ENCODE results near the gene NSG1. TPM values are rescaled to one million over a fixed set of nuclear protein-coding genes. Genes with fewer than 3 reads are reported as not detected.
A peak's percentile ranks its signal among the peaks of the same experiment; 100 is the strongest.

NSG1 gene
- total and polyA plus RNA-seq, 2 experiments from 2014 or later = 30.2 to 70.1 TPM

- H3K27ac ChIP-seq = no peak overlapping the region
- TF ChIP-seq CTCF (IDR thresholded peaks at IDR 0.05; ENCODE audit: poor library complexity) (no peak), EZH2phosphoT487 (IDR thresholded peaks at IDR 0.05; ENCODE audit: low read depth, severe bottlenecking, unreplicated experiment) (no peak), EZH2 (IDR thresholded peaks at IDR 0.05; ENCODE audit: borderline replicate concordance) (no peak)
- no peak overlapping the region for H3K4me3 ChIP-seq
These were observed 1.4 kb downstream of the NSG1 start for GRCh38 chr4:4388311-4388790.

GRCh38 chr4:4388836-4389575 is 2.1 kb downstream of the NSG1 start:
- Histone ChIP-seq H3K4me3 (no peak overlapping the region), H3K9me3 (ENCODE audit: low read depth) (no peaks in the 10 kb centered on the region), H3K9me2 (replicated peaks; ENCODE audit: insufficient read depth) (no peaks in the 10 kb centered on the region), H3K36me3 (replicated peaks; ENCODE audit: insufficient read depth, low read depth) (no peaks in the 10 kb centered on the region), H3K27me3 (peaks cover 47% of the 10 kb centered on the region), H4K20me1 (ENCODE audit: insufficient read depth, poor library complexity, severe bottlenecking) (no peaks in the 10 kb centered on the region), H3K4me2 (peak overlapping the region; percentile 95), H3K4me1 (ENCODE audit: insufficient read depth) (peaks cover 5% of the 10 kb centered on the region), H2AFZ (no peak overlapping the region), H3K27ac (no peak overlapping the region), H3K79me2 (no peaks in the 10 kb centered on the region)
- no peak for TF ChIP-seq EZH2 (IDR thresholded peaks at IDR 0.05; ENCODE audit: borderline replicate concordance)
- no peak for TF ChIP-seq EZH2phosphoT487 (IDR thresholded peaks at IDR 0.05; ENCODE audit: low read depth, severe bottlenecking, unreplicated experiment)
- no peak for TF ChIP-seq CTCF (IDR thresholded peaks at IDR 0.05; ENCODE audit: poor library complexity)
- no peak for DNase-seq (ENCODE audit: low spot score)
- WGBS (ENCODE audit: low lambda C conversion rate, missing lambda C conversion rate) = 76% methylated on average over 15 of the region's 18 CpGs

More at GRCh38 chr4:4388311-4388790, 1.4 kb downstream of the NSG1 start:
- peak overlapping the region; percentile 71 for H2AFZ ChIP-seq
- H3K79me2 ChIP-seq = no peaks in the 10 kb centered on the region
- no peak for DNase-seq (ENCODE audit: low spot score)
- no peaks in the 10 kb centered on the region for H3K36me3 ChIP-seq (replicated peaks; ENCODE audit: insufficient read depth, low read depth)
- WGBS (ENCODE audit: low lambda C conversion rate, missing lambda C conversion rate) = 63% methylated on average over 8 of the region's 8 CpGs
- H3K4me2 ChIP-seq = peak overlapping the region; percentile 95
- H3K9me2 ChIP-seq (replicated peaks; ENCODE audit: insufficient read depth) = no peaks in the 10 kb centered on the region
- H4K20me1 ChIP-seq (ENCODE audit: insufficient read depth, poor library complexity, severe bottlenecking) = no peaks in the 10 kb centered on the region
- H3K9me3 ChIP-seq (ENCODE audit: low read depth) = no peaks in the 10 kb centered on the region
- peaks cover 5% of the 10 kb centered on the region for H3K4me1 ChIP-seq (ENCODE audit: insufficient read depth)
- peaks cover 52% of the 10 kb centered on the region for H3K27me3 ChIP-seq

- Histone ChIP-seq H3K36me3 (replicated peaks; ENCODE audit: insufficient read depth, low read depth) (no peaks in the 10 kb centered on the region), H4K20me1 (ENCODE audit: insufficient read depth, poor library complexity, severe bottlenecking) (no peaks in the 10 kb centered on the region), H3K27me3 (peaks cover 41% of the 10 kb centered on the region), H3K9me3 (ENCODE audit: low read depth) (no peaks in the 10 kb centered on the region), H3K4me2 (no peak overlapping the region), H3K9me2 (replicated peaks; ENCODE audit: insufficient read depth) (no peaks in the 10 kb centered on the region), H3K4me1 (ENCODE audit: insufficient read depth) (peaks cover 5% of the 10 kb centered on the region), H3K27ac (no peak overlapping the region), H2AFZ (no peak overlapping the region), H3K79me2 (no peaks in the 10 kb centered on the region), H3K4me3 (no peak overlapping the region)
- no peak for DNase-seq (ENCODE audit: low spot score)
- TF ChIP-seq EZH2phosphoT487 (IDR thresholded peaks at IDR 0.05; ENCODE audit: low read depth, severe bottlenecking, unreplicated experiment) = no peak
- TF ChIP-seq CTCF (IDR thresholded peaks at IDR 0.05; ENCODE audit: poor library complexity) = no peak
- TF ChIP-seq EZH2 (IDR thresholded peaks at IDR 0.05; ENCODE audit: borderline replicate concordance) = no peak
- WGBS (ENCODE audit: low lambda C conversion rate, missing lambda C conversion rate) = 72% methylated on average over 7 of the region's 7 CpGs
These were observed 3.1 kb downstream of the NSG1 start for GRCh38 chr4:4390046-4390445.
